A172 (cell line): ENCODE measurements around the gene TP53I11. TPM values are rescaled to one million over a fixed set of nuclear protein-coding genes. Genes with fewer than 3 reads are reported as not detected.

Experiments used
- DNase-seq: peaks from one replicate; pipeline ENCODE4 v3.0.0-alpha.2; 2015; ENCODE audit warnings: low spot score
- total RNA-seq: library from RNA; depleted of rRNA; stranded (reverse); fragments of >200 nt; shearing (Covaris generic); gene quantifications from 2 replicates; pipeline ENCODE4 v1.2.3, GENCODE V29; 2014

TP53I11 gene
- total RNA-seq, 1 experiment from 2014 or later: 23.7 TPM

- DNase-seq: no peak
Measured at GRCh38 chr11:44913502-44913901, 37.2 kb downstream of the TP53I11 start.

GRCh38 chr11:44912270-44912987 lies 38.3 kb downstream of the TP53I11 start:
- DNase-seq: no peak

- peak; percentile 82 for DNase-seq
Measured at GRCh38 chr11:44911029-44911814, 39.5 kb downstream of the TP53I11 start.

- DNase-seq: no peak
Measured at GRCh38 chr11:44910591-44910990, 40.1 kb downstream of the TP53I11 start.

GRCh38 chr11:44909557-44909956 lies 41.1 kb downstream of the TP53I11 start:
- DNase-seq: no peak

GRCh38 chr11:44906649-44907048 lies 44.0 kb downstream of the TP53I11 start:
- no peak for DNase-seq

DNA sequence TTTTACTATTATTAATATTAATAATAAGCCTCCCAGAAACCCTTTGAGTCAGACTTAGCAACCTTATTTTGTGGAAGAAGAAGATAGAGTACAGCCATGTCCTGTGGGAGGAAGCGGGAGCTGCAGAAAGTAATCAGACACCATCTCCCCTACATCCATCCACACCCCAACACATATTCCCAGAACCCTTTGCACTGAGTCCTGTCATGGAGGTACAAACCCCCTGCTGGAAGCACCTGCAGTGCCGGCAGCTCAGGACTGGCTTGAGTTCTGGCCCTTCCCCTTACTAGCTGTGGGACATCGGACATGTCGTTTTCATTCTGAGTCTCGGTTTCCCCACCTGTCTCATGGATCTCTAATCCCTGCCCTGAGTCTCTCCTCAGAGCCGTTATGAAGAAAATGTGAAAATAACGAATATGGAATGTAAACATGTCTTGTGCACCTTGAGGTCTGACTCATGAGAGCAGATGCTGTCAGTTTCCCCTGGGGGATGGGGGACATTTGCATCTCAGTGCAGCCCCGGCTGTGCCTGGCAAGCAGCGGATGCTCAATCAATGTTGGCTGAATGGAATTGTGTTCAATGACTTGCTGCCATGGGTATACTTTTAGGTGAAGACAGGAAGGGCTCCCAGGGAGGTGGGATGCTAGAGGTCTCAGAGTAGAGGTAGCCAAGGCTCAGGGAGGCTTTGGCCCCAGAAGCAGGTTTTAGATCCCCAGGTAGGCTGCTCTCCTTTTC lies 45.4 kb downstream of the TP53I11 start:
- no peak for DNase-seq

- DNase-seq: no peak
Measured at GRCh38 chr11:44904261-44905020, 46.2 kb downstream of the TP53I11 start.

- no peak for DNase-seq
Measured at GRCh38 chr11:44903518-44903917, 47.2 kb downstream of the TP53I11 start.

DNA sequence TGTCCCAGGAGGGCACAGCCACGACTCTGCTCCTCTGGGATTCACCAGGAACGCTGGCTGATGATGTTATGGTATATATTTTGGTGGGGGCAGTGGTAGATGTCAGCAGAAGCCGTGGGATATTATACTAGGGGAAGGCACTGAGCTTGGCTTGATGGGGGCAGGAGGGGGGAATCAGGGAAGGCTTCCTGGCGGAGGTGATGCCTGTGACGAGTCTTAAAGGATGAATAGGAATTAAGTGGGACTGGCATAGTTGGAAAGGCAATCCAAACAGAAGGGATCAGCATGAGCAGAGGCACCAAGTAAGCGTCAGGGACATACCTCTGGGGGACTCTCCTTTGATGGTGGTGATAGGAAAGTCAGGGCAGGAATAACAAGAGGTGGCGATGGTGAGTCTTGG lies 47.6 kb downstream of the TP53I11 start:
- DNase-seq: no peak

GRCh38 chr11:44901786-44902185 lies 48.9 kb downstream of the TP53I11 start:
- no peak for DNase-seq

DNA sequence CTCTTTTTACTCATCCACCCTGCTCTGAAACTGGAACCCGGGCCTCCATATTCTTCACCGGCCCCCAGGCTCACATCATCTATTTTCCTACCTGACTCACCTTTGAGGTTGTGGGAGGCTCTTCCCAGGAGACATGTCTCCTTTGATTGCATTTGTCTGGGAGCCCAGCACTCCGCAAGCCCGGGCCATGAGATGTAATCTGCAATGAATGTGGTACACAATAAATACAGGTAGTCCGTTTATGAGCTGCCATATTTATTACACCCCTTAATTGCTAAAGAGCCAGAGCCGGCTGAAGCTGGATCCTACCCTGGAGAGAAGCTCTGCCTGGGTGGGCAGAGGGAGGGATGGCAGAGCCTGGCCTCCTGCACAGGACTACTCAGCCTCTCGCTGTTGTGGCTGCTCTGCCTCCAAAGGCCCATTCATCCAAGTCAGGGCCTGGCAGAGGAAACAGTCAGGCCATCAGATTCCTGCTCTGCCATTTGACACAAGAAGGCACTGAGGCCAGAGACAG lies 49.5 kb downstream of the TP53I11 start:
- no peak for DNase-seq

DNA sequence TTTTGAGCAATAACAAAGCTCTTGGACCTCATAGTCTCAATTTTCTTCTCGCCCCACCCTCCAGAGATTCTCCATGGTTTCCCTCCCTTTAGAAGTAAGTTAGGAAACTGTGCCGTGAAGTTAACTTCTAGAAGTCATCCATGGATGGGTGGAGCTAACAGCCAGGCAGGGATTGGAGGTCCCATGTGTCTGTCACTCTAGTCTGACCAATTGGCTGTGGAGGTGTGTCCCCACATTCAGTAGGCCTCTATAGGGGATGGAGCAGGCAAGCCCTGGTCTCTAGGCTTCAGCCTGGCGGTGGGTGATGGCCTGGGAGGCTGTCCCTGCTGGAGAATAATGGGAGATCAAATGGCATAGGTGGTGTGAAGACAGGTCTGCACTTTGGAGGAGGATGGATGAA lies 50.7 kb downstream of the TP53I11 start:
- peak; percentile 52 for DNase-seq

- peak; percentile 53 for DNase-seq
Measured at GRCh38 chr11:44893846-44894617, 56.7 kb downstream of the TP53I11 start.

- no peak for DNase-seq
Measured at GRCh38 chr11:44893308-44893822, 57.3 kb downstream of the TP53I11 start.

DNA sequence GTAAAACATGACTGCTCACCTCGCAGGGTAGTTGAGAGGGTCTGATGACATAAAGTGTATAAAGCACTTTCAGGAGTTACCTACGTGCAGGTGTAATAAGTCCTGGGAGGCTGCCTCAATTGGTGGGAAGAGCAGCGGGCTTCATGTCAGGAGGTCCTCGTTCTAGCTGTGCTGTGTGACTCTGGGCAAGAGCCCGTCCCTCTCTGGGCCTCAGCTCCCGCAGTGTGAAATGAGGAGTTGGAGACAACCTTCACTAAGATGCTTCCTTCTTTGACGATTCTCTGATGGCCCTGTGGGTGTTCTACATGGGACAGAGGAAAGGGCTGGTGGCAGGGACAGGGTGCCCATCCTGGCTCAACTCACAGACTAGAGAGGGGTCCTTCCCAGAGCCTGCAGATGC lies 57.8 kb downstream of the TP53I11 start:
- no peak for DNase-seq

- DNase-seq: peak; percentile 15
Measured at GRCh38 chr11:44889266-44889665, 61.4 kb downstream of the TP53I11 start.

GRCh38 chr11:44887636-44888035 lies 63.0 kb downstream of the TP53I11 start:
- DNase-seq: no peak

DNA sequence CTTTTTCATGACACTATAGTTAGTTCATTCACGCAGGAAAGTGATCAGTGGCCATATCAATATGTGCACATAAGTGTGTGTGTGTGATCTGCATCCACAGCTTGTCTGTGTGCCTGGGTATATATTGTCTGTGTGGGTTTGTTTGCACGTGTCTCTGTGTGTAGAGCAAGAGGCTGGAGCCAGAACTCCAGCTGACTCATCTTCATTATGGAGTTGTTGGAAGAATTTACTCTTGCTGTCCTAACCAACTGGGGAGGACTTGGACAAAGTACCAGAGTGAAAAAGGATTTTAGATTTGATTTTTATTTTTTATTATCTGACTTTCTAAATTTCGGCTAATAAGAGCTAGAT lies 63.9 kb downstream of the TP53I11 start:
- DNase-seq: peak; percentile 39

- no peak for DNase-seq
Measured at GRCh38 chr11:44885919-44886789, 64.5 kb downstream of the TP53I11 start.
